ENCODE data around the gene ZDHHC12.

ZDHHC12 gene, protein sequence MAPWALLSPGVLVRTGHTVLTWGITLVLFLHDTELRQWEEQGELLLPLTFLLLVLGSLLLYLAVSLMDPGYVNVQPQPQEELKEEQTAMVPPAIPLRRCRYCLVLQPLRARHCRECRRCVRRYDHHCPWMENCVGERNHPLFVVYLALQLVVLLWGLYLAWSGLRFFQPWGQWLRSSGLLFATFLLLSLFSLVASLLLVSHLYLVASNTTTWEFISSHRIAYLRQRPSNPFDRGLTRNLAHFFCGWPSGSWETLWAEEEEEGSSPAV

GRCh38 chr9:128723866-128724743 lies at the start of gene ZDHHC12:
Gene ZDHHC12 (minus strand): TSS chr9:128724127. CDS start chr9:128724093, 34 bp downstream.
- peak; percentile 99 for DNase-seq (ENCODE audit: low spot score)

DNA sequence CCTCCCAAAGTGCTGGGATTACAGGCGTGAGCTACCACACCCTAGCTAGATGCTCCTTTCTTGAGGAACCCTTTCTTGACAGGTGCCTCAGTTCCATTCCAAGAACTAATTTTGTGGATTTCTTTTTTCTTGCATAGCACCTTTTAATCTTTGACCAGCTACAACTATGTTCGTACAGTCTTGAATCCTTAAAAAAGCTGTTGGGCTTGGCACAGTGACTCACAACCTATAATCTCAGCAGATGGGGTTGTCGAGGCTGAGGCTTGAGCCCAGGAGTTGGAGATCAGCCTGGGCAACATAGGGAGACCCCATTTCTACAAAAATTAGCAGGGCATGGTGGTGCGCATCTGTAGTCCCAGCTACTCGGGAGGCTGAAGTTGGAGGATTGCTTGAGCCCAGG lies 49.1 kb upstream of the ZDHHC12 start:
- no peak for DNase-seq (ENCODE audit: low spot score)

DNA sequence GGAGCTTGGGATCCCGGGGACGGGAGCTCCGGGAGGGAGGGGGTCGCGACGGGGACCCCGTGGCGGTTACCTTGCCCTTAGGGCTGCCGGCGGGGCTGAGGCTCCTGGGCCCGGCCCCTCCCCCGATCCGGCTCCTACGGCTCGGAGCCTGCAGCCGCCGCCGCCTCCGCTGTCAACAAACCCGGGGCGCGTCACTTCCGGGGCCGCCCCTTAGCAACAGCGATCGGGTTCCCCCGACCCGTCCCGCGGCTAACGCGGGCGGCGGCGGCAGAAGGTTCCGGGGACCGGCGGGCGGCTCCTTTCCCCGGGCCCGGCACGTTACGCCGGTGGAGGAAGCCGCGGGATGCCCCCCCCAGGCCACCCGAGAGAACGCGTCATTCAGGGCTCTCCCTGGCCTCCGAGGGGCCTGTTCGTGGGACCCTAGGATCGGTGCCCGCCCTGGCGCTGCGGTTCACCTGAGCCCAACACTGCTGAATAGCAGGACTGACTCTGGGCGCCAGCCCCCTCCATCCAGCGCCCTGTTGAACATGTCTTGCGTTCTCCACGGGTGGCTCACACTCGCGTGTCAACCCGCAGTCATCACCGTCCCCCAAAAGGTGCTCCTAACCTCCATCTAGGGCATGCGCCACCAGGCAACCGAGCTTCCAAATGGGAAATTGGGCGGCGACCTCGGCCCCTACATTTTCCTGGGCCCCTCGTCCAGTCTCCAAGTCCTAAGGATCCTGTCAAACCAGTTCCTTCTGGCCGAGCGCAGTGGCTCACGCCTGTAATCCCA lies 48.0 kb upstream of the ZDHHC12 start, which contains the start of gene ZER1:
TSS of gene ZER1 (minus strand) at position 183 of the 775 bp plus-strand sequence. CDS start 16,362 bp downstream, outside the sequence.
- DNase-seq (ENCODE audit: low spot score): peak; percentile 87

- no peak for DNase-seq (ENCODE audit: low spot score)
Measured at GRCh38 chr9:128771094-128771721, 47.3 kb upstream of the ZDHHC12 start.

DNA sequence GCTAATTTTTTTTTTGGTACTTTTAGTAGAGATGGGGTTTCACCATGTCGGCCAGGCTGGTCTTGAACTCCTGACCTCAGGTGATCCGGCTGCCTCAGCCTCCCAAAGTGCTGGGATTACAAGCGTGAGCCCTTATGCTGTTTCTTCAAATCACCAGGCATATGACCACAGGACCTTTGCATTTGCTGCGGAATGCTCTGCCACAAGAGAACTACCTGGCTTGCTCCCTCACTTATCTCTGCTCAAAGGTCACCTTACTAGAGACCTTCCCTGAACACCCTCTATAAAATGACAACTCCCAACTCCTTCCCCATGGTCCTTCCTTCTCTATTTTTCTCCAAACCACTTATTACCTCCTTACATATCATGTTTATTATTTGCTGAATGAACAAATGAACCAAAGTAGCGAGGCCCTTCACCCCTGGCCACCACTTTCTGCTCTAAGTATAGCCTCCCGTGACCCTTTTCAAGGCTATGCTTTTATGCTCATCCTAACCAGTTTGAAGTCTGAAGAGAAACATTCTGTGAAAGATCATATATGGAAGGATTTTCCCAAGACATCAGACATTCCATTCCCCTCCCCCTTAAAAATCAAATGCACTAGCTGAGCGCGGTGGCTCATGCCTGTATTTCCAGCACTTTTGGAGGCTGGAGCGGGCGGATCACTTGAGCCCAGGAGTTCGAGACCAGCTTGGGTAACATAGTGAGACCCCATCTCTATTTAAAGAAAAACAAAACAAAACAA lies 46.5 kb upstream of the ZDHHC12 start:
- DNase-seq (ENCODE audit: low spot score): no peak

DNA sequence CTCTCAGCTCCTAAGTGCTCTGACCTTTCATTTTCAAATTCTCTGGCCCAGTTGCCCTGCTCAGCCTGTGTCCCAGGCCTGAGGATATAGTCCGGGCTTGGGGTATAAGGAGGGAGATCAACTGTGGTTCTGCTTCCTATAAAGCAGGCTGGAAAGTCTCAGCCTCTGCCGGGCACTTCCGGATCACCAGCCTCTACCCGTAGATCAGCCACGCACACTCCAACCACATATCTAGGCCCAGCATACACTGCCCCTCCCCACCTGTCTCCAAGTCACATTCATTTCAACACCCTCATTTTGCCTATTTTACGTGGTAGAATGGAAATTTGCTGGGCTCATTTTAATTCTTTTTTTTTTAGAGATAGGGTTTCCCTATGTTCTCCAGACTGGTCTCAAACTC lies 44.7 kb upstream of the ZDHHC12 start:
- no peak for DNase-seq (ENCODE audit: low spot score)

- DNase-seq (ENCODE audit: low spot score): no peak
Measured at GRCh38 chr9:128765499-128765898, 41.6 kb upstream of the ZDHHC12 start.

DNA sequence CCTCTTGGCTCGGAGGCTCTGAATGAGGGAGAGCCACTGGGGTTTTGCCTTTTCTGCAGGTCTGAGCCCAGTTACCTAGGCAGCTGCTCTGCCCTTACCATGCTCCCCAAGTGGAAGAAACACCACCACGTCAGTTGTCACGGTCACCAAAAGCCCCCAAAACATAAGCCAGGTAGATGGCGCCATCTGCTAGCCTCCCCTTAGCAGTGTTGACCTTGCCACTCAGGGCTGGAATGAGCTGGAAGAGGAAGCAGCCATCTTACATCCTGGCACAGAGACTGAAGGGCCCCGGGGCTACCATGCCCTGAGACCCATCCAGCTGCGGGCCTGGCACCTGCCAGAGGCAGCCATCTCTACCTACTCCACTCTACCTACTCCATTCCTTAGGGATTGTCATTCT lies 40.4 kb upstream of the ZDHHC12 start:
- DNase-seq (ENCODE audit: low spot score): no peak

- no peak for DNase-seq (ENCODE audit: low spot score)
Measured at GRCh38 chr9:128762671-128763449, 38.9 kb upstream of the ZDHHC12 start.

DNA sequence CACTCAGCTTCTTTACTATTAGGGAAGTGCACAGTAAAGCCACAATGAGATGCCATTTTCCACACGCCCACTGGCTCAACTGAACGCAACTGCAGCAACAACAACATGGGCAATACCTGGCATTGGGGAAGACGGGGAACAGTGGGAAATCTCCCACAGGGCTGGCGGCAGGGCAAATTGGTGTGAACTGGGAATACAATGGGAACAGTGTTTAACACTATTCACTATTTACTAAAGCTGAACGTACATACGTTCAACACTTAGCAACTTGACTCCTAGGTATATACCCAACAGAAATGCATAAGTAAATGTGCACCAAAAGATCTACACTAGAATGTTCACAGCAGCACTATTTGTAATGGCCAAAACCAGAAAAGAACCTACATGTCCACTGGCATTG lies 33.7 kb upstream of the ZDHHC12 start:
- DNase-seq (ENCODE audit: low spot score): no peak

DNA sequence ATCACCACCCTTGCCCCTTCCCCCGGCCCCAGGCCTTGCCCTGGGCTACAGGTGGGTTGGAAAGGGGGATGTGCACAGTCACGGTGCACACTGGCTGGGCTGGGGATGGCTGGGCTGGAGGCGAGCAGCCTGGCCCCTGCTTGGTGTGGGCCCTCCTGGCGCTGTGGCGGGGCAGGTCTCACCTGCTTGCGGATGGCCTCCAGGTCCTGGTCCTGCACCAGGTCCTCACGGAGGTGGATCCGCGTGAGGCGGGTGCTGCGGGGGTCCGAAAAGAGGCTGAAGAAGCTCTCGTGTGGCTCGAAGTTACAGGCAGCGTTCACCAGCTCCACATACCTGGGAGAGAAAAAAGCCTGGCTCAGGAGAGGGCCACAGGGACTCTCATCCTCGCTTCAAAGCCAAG lies 29.7 kb upstream of the ZDHHC12 start:
- DNase-seq (ENCODE audit: low spot score): no peak

DNA sequence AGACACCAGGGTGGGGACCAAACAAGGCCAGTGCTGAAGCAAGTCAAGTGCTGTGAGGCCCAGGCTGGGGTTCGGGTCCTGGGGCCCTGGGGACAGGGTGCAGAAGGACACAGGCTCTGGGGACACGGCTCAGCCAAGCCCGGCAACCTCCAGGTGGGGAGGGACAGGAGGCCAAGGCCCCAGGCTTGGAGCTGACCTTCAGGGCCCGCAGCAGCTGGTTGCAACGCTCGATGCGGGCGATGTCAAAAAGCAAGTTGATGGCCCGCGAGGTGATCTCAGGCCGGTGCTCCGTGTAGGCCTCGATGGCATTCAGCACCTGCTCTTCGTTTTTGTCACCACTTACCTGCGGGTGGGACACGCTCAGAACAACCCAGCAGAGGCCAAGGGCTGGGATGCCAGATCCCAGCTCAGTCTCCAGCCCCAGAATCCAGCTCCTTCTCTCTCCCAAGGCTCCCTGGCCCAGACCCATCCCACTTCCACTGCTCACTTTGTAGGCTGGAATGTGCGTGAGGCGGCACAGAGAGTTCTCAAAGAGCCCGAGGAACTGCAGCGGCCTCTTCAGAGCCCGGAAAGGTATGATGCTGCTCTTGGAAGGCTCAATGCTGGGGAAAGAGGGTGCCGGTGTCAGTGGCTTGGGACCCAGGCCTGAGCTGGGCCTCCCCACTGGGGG lies 27.1 kb upstream of the ZDHHC12 start:
- DNase-seq (ENCODE audit: low spot score): no peak

DNA sequence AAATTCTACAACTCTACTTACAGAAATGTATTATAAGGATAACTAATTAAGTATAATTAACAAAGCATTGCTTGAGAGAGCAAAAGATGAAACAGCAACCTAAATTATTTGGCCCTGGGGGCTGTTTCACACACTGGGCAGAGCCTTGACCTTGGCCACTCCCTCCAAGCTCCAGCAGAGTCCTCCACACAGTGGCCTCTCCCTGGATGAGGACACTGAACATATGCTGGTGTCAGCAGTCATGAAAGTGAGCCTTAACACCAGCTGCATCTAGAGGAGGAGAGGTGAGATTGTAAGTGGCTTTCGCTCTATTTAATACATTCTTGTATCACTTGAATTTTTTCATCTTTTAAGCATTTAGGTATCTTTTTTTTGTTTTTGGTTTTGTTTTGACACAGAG lies 23.3 kb upstream of the ZDHHC12 start:
- no peak for DNase-seq (ENCODE audit: low spot score)

DNA sequence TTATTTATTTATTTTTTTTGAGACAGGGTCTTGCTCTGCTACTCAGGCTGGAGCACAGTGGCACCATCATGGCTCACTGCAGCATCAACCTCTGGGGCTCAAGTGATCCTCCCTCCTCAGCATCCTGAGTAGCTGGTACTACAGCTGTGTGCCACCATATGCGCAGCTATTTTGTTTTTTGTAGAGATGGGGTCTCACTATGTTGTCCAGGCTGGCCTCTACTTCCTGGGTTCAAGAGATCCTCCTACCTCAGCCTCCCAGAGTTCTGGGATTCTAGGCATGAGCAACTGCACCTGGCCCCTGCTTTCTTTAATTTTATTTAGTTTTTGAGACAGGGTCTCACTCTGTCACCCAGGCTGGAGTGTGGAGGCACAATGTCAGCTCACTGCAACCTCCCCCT lies 19.5 kb upstream of the ZDHHC12 start:
- DNase-seq (ENCODE audit: low spot score): no peak

DNA sequence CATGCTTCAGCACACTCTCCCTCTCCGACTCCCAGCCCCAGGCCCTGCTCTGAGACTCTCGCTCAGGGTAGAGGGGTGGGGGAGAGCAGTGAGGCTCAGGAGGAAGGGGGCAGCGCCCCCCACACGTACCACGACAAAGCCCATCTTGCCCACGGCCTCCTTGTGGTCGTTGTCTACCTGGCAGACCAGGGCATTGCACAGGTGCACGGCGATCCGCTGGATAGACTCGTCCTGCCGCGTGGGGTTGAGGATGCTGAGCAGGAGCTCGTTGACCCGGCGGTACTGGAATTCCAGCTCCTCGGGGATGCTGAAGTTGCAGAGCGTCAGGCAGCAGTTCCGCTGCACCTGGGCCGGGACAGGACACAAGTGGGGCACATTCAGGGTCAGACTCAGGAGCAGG lies 18.5 kb upstream of the ZDHHC12 start:
- DNase-seq (ENCODE audit: low spot score): no peak

- DNase-seq (ENCODE audit: low spot score): peak; percentile 70
Measured at GRCh38 chr9:128735373-128735772, 11.4 kb upstream of the ZDHHC12 start.

- peak; percentile 87 for DNase-seq (ENCODE audit: low spot score)
Measured at GRCh38 chr9:128733256-128733655, 9.3 kb upstream of the ZDHHC12 start.

GRCh38 chr9:128732576-128732975 lies 8.6 kb upstream of the ZDHHC12 start:
- DNase-seq (ENCODE audit: low spot score): no peak

- no peak for DNase-seq (ENCODE audit: low spot score)
Measured at GRCh38 chr9:128731691-128732090, 7.8 kb upstream of the ZDHHC12 start.

DNA sequence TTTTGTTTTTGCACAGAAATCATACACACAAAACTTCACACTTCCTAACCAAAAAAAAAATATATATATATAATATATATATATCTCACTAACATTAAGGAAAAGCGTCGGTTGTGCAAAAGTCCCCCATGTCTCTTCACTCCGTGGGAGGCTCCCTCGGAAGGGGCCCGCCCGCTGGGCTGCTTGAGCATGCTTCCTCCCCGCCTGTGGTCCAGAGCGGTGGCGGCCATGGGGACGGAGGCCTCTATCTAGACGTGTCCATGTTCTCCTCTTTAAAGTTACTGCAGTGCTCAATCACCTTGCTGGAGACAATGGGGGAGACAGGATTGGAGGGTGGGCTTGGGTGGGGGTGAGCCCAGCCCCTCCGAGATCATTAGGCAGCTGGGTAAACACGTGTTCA lies 7.2 kb upstream of the ZDHHC12 start:
- DNase-seq (ENCODE audit: low spot score): no peak

Data from cerebellar cortex (tissue), 1 donor.